Measurements from ENCODE around the gene TMEM132E.

TMEM132E gene

DNA sequence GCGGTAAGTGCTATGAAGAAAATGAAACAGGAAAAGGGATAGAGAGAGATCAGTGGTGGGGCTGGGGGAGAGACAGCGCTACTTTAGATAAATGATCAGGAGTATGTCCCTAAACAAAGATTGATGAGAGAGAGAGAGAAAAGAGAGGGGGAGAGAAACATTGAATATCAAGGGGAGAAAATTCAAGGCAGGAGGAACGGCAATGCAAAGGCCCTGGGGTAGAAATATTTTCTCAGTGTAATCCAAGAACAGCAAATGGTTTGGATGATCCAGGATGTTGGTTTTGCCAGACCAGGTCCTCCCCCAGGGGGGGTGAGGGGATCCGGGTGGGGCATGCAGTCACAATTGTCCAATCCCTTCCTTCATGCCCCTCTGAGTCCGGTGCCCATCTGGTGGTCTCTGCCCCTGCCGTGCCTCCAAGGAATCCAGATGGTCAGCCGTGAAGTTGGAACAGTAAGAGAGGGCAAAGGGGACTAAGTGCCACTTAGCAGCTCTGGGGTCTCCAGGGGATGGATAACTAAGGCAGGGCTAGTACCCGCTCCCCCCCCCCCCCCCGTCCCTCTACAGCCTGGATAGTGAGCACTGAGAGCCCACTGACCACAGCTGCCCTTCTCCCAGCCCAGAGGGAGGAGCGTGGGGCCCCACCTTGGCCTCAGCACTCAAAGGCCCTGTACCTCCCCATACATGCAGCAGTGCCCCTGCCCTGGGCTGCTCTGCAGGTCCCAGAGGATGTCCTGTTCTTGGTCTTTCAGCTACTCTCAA, 43.7 kb downstream of the TMEM132E start:
- H3K9me3 Mint-ChIP-seq, result no peaks in the 10 kb centered on the region
- H3K27ac Mint-ChIP-seq, result no peak overlapping the region
- H3K4me1 Mint-ChIP-seq, result peaks cover 38% of the 10 kb centered on the region
- no peaks in the 10 kb centered on the region for H3K36me3 Mint-ChIP-seq (ENCODE audit: low read depth)
- H3K27me3 Mint-ChIP-seq (ENCODE audit: low read depth), result peaks cover 38% of the 10 kb centered on the region
- peak overlapping the region in 2 of 3 experiments; percentile 38 for H3K4me3 Mint-ChIP-seq
- TF ChIP-seq, protein P1, sequence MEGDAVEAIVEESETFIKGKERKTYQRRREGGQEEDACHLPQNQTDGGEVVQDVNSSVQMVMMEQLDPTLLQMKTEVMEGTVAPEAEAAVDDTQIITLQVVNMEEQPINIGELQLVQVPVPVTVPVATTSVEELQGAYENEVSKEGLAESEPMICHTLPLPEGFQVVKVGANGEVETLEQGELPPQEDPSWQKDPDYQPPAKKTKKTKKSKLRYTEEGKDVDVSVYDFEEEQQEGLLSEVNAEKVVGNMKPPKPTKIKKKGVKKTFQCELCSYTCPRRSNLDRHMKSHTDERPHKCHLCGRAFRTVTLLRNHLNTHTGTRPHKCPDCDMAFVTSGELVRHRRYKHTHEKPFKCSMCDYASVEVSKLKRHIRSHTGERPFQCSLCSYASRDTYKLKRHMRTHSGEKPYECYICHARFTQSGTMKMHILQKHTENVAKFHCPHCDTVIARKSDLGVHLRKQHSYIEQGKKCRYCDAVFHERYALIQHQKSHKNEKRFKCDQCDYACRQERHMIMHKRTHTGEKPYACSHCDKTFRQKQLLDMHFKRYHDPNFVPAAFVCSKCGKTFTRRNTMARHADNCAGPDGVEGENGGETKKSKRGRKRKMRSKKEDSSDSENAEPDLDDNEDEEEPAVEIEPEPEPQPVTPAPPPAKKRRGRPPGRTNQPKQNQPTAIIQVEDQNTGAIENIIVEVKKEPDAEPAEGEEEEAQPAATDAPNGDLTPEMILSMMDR (IDR thresholded peaks at IDR 0.05; ENCODE audit: unreplicated experiment in 3 of 3), result no peak

DNA sequence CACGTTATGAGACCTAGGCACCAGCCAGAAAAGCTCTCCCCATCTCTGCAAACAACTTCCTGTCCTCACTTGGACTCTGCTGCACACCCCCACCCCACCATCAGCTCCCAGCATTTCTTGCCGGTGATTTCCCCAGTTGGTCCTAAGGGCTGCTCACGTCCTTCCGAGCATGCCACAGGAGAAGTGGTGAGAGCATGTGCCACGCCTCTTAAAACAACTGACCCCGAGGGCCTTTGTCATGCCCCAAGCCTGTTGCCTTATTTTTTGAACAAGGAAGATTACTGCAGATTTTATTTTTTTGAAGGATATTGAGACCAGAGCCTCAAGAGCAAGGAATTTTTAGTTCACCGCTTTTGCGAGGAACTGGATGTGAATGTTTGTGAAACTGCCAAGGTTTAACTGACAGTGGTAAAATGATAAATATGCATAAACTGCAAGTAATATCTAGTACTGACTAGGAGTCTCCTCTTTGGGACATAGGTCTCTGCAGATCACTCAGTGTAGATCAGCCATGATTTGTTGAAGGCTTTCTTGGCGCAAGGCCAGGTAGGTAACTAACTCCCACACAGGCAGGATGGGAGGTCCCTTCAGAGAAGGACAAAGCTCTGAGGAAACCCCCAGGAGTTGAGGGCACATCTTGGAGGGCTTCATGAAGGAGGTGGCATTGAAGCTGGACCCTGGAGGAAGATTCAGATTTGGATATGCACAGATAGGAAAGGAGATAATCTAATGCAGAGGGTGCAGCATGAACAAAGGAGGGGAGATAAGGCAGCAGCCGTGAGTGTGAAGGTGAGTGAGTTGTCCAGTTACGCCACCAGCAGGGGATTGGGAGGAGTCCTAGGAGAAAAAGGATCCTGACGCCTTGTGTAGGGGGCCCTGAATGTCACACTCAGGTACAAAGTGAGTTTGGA, 44.7 kb downstream of the TMEM132E start:
- Mint-ChIP-seq H3K27me3 (ENCODE audit: low read depth) (peaks cover 42% of the 10 kb centered on the region), H3K4me1 (peaks cover 37% of the 10 kb centered on the region), H3K36me3 (ENCODE audit: low read depth) (no peaks in the 10 kb centered on the region), H3K4me3 (peak overlapping the region in 1 of 3 experiments; percentile 3), H3K27ac (peak overlapping the region; percentile 12 to 16 (median 16)), H3K9me3 (no peaks in the 10 kb centered on the region)
- TF ChIP-seq, protein P1 (IDR thresholded peaks at IDR 0.05; ENCODE audit: unreplicated experiment in 3 of 3), result no peak

DNA sequence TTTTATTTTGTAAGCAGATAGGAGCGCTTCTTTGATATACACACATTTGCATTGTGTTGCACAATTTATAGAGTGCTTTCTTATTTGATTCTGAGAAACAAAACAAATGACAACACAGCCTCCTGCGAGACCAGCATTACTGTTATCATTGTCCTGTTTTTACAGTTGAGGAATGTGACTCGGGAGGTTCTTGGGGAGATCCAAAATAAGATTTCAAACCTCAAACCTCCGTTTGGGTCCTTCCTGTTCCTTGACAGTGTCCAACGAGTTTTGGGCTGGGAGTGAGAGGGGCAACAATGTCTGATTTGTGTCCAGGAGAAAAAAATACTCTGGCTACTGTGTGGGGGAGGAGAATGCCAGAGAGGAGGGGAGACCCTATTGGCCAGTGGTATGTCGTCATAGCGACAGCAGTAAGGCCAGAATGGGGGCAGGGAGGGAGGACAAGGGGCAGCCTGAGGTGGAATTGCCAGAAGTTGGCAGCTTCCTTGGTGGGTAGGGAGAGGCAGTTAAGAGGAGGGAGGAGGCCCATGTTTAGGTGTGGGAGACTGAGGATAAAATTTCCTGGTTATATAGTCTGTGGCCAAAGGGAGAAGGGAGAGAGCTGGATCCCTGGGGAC, 45.5 kb downstream of the TMEM132E start:
- peak overlapping the region; percentile 12 to 60 (median 31) for H3K27ac Mint-ChIP-seq
- TF ChIP-seq, protein P1 (IDR thresholded peaks at IDR 0.05; ENCODE audit: unreplicated experiment in 3 of 3), result no peak
- H3K4me3 Mint-ChIP-seq, result peak overlapping the region in 2 of 3 experiments; percentile 9
- H3K36me3 Mint-ChIP-seq (ENCODE audit: low read depth), result no peaks in the 10 kb centered on the region
- H3K9me3 Mint-ChIP-seq, result no peaks in the 10 kb centered on the region
- H3K27me3 Mint-ChIP-seq (ENCODE audit: low read depth), result peaks cover 48% of the 10 kb centered on the region
- peaks cover 32% of the 10 kb centered on the region for H3K4me1 Mint-ChIP-seq

DNA sequence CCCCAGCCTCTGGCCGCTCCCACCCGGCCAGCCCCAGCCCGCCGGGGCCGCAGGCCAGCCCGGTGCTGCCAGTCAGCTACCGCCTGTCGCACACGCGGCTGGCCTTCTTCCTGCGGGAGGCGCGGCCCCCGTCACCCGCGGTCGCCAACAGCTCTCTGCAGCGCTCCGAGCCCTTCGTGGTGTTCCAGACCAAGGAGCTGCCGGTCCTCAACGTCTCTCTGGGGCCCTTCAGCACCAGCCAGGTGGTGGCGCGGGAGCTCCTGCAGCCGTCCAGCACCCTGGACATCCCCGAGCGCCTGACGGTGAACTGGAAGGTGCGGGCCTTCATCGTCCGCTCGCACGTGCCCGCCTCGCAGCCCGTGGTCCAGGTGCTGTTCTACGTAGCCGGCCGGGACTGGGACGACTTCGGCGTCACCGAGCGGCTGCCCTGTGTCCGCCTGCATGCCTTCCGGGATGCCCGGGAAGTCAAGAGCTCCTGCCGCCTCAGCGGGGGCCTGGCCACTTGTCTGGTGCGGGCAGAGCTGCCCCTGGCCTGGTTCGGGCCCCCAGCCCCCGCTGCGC, 46.8 kb downstream of the TMEM132E start:
- peaks cover 56% of the 10 kb centered on the region for H3K27me3 Mint-ChIP-seq (ENCODE audit: low read depth)
- no peak overlapping the region for H3K27ac Mint-ChIP-seq
- no peak overlapping the region for H3K4me3 Mint-ChIP-seq
- no peaks in the 10 kb centered on the region for H3K9me3 Mint-ChIP-seq
- peaks cover 29% of the 10 kb centered on the region for H3K4me1 Mint-ChIP-seq
- no peaks in the 10 kb centered on the region for H3K36me3 Mint-ChIP-seq (ENCODE audit: low read depth)
- TF ChIP-seq, protein P1 (IDR thresholded peaks at IDR 0.05; ENCODE audit: unreplicated experiment in 3 of 3), result no peak

DNA sequence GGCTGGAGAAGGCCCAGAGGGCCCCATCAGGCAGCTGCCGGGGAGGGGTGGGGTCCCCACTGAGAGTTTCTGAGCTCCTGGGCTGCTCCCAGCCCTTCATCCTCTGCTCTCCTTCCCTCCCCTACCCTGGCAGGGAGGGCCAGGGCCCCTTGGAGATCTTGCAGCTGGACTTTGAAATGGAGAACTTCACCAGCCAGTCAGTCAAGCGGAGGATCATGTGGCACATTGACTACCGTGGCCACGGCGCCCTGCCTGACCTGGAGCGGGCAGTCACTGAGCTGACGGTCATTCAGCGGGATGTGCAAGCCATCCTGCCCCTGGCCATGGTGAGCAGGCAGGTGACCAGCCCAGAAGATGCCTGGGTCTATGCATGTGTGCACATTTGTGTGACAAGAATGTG, 49.5 kb downstream of the TMEM132E start:
- no peak overlapping the region for H3K4me3 Mint-ChIP-seq
- H3K27me3 Mint-ChIP-seq (ENCODE audit: low read depth), result peaks cover 73% of the 10 kb centered on the region
- no peak overlapping the region for H3K27ac Mint-ChIP-seq
- no peaks in the 10 kb centered on the region for H3K9me3 Mint-ChIP-seq
- H3K4me1 Mint-ChIP-seq, result peaks cover 18% of the 10 kb centered on the region
- TF ChIP-seq, protein P1 (IDR thresholded peaks at IDR 0.05; ENCODE audit: unreplicated experiment in 3 of 3), result no peak
- no peaks in the 10 kb centered on the region for H3K36me3 Mint-ChIP-seq (ENCODE audit: low read depth)

All from nephron (organoid).